Activated CD8-positive, alpha-beta memory T cell treated with anti-CD3 and anti-CD28 coated beads for 24 hours (primary cell): Measurements from ENCODE around the gene PRKCB.

Source experiments
- DNase-seq: peaks from one replicate; pipeline ENCODE4 v3.0.0-alpha.2; 2020

Gene PRKCB

GRCh38 chr16:23835390-23836077 is at the start of gene PRKCB:
TSS of gene PRKCB (plus strand) at chr16:23835983.
- DNase-seq = peak; percentile 97

GRCh38 chr16:23786964-23787561 is 48.7 kb upstream of the PRKCB start:
- DNase-seq = no peak

GRCh38 chr16:23788685-23789084 is 47.1 kb upstream of the PRKCB start:
- DNase-seq = no peak

- DNase-seq = no peak
Measured at GRCh38 chr16:23795378-23795777, 40.4 kb upstream of the PRKCB start.

- DNase-seq = no peak
Measured at GRCh38 chr16:23796941-23797340, 38.8 kb upstream of the PRKCB start.

DNA sequence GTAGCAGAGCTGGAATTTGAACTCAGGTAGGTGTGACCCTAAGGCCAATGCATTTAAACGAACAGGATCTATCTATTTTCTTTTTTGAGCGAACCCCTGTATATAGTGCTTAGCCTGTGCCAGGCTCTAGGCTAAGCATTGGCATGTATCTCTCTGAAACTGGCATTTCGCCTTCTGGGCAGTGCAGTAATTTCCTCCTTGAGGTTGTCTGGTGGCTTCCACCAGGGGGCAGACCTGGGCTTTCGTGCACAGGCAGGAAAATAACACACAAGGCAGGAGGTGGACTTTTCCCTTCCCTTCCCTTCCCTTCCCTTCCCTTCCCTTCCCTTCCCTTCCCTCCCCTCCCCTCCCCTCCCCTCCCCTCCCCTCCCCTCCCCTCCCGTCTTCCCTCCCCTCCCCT is 34.4 kb upstream of the PRKCB start:
- peak; percentile 90 for DNase-seq

DNA sequence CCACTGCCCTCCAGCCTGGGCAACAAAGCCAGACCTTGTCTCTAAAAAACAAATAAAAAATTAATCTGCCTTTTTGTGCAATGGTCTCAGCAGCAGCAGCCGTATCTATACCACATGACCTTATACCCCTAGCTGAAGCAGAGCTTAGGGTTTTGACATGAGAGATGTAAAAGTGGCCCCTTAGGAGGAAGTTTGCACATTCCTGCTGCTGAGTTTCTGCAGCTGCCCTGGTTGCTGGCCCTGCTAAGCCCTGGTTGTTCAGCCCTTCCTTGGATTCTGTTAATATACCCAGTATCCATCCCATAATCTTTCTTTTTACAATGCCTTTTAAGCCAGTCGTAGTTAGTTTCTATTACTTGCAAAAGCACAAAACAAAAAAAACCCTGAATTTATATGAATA is 33.0 kb upstream of the PRKCB start:
- DNase-seq = no peak

DNA sequence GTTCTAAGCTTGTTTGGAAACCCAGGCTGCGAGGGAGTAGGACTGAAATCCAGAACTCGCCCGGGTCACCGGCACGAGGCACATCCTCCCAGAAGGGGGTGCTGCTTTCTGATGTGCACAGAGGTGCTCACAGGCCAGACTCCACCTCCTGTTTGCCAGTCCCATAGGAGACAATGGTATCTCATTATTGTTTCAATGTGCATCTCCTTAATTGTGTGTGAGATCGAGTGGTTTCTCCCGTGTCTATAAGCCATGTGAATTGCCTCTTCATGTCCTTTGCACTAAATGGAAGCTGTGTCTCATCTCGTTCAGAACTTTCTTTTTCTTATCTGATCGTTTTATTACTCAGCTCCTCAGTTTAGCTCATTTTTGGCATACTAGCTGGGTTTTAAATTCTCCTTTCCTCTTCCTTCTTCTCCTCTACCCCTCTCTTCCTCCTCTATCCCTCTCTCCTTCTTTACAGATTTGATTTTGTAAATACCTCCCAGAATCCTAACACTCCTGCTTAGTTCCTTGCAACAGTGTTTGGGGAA is 32.1 kb upstream of the PRKCB start:
- peak; percentile 83 for DNase-seq

DNA sequence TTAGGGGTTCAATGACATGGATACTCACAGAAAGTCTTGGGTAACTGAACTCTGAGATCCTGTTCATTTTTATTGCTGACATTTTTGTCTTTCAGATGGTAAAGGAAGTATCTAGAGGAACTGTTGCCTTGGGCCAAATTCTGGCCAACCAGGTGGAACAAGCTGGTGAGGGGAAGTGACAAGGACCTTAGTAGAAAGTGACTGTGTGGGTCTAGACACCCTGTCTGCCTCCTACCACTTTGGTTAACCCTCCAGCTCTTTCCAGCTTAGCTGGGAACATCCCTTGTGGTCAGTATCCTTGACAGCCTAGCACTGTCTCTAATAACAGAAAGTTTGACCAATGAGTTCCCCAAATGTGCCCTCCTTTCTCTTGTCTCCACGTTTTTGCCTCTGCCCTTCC is 28.8 kb upstream of the PRKCB start:
- DNase-seq = no peak

- no peak for DNase-seq
Measured at GRCh38 chr16:23821467-23821866, 14.3 kb upstream of the PRKCB start.

DNA sequence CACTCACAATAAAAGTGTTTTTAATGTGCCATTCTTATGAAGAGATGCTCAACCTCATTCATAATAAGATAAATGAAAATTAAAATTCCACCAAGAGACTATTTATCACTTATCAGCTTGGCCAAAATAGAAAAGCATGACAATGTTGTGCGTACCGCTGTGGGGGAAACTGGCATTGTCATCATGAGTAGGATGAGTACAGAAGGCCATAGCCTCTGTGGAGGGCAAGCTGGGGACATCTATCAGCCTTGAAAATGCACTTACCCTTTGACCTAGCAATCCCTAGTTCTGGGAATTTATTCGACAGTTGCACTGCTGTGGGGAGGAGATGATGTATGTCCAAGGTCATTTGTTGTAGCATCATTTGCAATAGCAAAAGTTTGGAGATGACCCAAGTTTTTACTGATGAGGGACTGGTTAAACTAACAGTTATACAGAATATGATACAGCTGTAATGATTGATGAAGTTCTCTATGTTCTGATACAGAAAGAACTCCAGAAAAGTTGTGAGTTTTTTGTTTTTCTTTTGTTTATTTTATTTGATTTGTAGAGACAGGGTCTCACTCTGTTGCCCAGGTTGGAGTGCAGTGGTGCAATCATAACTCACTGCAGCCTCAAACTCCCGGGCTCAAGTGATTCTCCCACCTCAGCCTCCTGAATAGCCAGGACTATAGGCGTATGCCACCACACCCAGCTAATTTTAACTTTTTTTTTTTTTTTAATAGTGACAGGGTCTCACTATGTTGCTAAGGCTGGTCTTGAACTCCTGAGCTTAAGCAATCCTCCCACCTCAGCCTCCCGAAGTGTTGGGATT is 13.7 kb upstream of the PRKCB start:
- DNase-seq = no peak

DNA sequence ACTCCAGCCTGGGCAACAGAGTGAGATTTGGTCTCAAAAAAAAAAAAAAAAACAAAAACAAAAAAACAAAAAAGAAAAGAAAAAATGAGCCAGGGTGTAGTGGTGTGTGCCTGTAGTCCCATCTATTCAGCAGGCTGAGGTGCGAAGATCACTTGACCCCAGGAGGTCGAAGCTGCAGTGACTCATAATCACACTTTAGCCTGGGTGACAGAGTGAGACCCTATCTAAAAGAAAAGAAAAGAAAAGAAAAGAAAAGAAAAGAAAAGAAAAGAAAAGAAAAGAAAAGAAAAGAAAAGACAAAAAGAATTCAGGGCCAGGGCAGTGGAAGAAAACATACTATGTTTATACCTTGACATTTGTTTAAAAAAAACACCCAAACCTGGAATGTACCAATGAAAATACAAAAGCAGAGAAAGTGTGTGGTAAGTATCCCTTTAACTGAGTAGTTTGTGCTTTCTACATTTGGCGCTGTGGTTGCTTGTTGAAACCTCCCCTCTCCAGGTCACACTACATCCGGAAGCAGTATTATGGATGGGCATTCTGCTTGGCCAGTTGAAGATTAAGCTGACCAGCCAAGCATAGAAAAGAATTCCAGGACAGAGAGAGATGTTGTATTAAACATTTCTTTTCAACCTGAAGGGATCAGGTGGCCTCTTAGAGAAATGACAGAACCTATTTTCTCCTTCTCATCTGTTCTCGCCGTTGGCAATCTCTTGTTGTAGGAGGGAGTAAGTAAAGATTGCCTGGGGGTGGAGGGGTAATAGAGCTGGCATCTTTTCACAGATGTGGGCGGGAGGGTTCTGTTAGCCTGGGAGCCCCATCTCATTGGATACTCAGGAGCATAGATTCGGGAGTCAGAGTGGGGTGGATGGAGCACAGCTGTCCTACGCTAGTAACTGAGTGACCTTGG is 12.1 kb upstream of the PRKCB start:
- DNase-seq = no peak

GRCh38 chr16:23824909-23825308 is 10.9 kb upstream of the PRKCB start:
- no peak for DNase-seq

GRCh38 chr16:23826528-23827045 is 9.2 kb upstream of the PRKCB start:
- DNase-seq = no peak

DNA sequence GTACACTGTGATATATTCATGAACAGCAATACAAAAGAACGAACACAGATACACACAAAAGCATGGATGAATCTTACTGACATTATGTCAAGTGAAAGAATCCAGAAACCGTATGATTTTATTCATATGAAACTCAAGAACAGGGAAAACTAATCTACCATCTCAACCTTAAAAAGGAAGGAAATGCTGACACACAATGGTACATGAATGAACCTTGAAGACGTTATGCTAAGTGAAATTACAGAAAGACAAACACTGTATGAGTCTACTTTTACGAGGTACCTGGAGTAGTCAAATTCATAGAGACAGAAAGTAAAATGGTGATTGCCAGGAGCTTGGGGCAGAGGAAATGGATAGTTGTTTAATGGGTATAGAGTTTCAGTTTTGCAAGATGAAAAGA is 8.7 kb upstream of the PRKCB start:
- no peak for DNase-seq

DNA sequence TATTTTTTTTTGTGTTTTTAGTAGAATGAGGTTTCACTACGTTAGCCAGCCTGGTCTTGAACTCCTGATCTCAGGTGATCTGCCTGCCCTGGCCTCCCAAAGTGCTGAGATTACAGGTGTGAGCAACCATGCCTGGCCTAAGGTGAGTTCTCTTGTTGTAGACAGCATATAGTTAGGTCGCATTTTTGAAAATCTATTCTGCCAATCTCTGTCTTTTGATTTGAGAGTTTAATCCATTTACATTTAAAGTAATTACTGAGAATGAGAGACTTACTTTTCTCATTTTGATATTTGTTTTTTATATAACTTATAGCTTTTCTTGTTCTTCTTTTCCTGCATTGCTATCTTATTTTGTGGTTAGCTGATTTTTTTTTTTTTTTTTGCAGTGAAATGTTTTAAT is 6.3 kb upstream of the PRKCB start:
- no peak for DNase-seq

DNA sequence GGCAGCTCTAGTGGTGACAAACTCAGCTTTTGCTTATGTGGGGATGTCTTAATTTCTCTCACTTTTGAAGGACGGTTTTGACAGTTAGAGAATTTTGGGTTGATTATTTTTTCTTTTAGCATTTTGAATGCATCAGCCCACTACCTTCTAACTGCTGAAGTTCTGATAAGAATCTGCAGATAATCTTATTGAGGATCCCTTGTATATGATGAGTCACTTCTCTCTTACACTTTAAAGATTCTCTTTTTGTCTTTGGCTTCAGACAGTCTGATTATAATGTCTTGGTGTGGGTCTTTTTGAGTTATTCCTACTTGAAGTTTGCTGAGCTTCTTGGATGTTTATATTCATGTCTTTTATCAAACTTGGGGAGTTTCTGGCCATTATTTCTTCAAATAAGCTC is 5.5 kb upstream of the PRKCB start:
- DNase-seq = no peak

DNA sequence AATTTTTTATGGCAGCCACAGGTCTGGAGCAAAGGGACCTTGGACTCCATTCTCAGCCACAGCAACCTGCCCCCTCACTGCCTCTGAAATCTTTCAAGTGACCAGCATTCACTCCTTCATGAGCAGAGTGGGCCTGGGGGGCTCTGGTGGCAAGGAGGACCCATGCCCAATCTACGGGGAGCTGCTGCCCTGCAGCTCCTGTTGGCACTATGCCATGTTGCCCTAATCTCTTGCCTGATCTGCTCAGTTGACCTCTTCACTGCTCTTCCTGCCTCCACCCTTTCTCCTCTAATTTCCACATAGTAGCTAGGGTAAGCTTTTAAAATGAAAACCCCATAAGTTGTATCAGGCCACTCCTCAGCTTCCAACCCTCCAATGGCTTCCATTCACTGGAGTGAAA is 2.9 kb upstream of the PRKCB start:
- no peak for DNase-seq

DNA sequence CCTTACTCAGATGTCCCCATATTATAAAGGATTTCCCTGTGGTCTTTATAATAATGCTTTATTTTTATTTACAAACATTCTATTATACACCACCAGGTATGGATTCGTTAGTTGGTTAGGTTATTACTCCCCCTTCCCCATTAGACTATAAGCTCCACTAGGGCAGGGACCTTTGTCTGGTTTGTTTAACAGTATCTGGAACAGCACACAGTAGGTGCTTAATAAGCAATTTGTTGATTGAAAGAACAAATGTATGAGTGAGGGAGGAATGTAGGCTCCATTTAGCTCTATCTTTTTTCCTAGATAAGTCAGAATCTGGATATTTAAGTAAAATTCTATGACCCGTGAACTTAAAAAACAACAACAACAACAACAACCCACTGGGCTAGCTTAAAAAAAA is 2.3 kb upstream of the PRKCB start:
- DNase-seq = no peak

DNA sequence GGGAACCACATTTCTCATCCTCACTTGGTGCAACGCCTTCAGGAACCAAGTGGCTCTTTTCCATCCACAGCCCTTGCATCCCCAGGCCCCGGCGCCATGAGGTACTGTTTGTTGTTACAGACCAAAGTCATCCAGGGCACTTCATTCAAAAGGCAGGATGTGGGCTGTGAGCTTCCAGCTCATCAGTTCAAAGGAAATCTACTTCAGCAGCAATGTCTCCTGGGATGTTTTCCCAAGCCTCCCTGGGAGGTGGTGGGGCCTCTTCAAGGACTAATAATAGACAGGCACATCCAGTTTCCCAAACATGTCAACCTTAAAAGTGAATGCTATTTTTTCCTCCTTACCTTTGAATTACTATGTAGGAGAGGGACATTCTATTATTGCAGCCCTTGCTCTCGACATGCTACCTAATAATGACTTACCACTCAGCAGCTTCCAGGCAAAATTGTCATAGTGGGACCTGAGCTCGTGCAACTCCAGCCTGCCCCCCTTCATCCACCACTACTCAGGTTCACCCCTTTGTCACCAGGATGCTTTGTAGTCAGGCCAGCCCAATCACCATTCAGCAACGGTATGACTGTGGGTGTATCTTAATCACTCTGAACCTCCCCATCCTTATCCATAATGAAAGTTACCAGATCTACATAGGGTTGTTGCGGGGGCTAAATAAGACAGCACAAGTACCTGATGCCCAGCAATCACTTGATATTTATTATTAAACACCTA is 1.7 kb upstream of the PRKCB start:
- DNase-seq = no peak

DNA sequence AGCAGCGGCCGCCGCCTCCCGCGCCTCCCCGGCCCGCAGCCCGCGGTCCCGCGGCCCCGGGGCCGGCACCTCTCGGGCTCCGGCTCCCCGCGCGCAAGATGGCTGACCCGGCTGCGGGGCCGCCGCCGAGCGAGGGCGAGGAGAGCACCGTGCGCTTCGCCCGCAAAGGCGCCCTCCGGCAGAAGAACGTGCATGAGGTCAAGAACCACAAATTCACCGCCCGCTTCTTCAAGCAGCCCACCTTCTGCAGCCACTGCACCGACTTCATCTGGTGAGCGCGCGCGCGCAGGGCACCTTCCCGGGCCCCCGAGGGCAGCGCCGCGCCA is 258 bp downstream of the PRKCB start:
- DNase-seq = peak; percentile 81
